Fibroblast of the aortic adventitia (primary cell): Measurements from ENCODE around the gene CPT1A. TPM values are rescaled to one million over a fixed set of nuclear protein-coding genes. Genes with fewer than 3 reads are reported as not detected.
A peak's percentile ranks its signal among the peaks of the same experiment; 100 is the strongest.

Experiments used
- DNase-seq: peaks from one replicate; pipeline ENCODE4 v3.0.0-alpha.2; 2010; ENCODE audit warnings: low read depth
- H3K4me3 ChIP-seq: 2 replicates; pipeline ENCODE4 v1.5.1; 2011; ENCODE audit warnings: low read depth, mild to moderate bottlenecking, control low read depth, low read length, moderate library complexity
- total RNA-seq: library from RNA; depleted of rRNA; stranded (reverse); fragments of >200 nt; gene quantifications from 2 replicates; pipeline ENCODE4 v1.2.3, GENCODE V29; 2012; ENCODE audit warnings: low replicate concordance
- TF ChIP-seq, protein P1 (sequence below): IDR thresholded peaks from 2 replicates; pipeline ENCODE4 v1.5.1; 2011; ENCODE audit warnings: mild to moderate bottlenecking, low read length, control low read depth, inconsistent platforms; ENCODE audit not compliant: insufficient read depth

Gene CPT1A
- total RNA-seq, 1 donor: 45.6 TPM

- no peak overlapping the region for H3K4me3 ChIP-seq
- no peak for DNase-seq
- TF ChIP-seq, protein P1, sequence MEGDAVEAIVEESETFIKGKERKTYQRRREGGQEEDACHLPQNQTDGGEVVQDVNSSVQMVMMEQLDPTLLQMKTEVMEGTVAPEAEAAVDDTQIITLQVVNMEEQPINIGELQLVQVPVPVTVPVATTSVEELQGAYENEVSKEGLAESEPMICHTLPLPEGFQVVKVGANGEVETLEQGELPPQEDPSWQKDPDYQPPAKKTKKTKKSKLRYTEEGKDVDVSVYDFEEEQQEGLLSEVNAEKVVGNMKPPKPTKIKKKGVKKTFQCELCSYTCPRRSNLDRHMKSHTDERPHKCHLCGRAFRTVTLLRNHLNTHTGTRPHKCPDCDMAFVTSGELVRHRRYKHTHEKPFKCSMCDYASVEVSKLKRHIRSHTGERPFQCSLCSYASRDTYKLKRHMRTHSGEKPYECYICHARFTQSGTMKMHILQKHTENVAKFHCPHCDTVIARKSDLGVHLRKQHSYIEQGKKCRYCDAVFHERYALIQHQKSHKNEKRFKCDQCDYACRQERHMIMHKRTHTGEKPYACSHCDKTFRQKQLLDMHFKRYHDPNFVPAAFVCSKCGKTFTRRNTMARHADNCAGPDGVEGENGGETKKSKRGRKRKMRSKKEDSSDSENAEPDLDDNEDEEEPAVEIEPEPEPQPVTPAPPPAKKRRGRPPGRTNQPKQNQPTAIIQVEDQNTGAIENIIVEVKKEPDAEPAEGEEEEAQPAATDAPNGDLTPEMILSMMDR: no peak
Measured at GRCh38 chr11:68844376-68844775, 2.7 kb upstream of the CPT1A start.

GRCh38 chr11:68843703-68844312 is 2.1 kb upstream of the CPT1A start:
- TF ChIP-seq, protein P1: no peak
- no peak overlapping the region for H3K4me3 ChIP-seq

GRCh38 chr11:68843052-68843561 is 1.4 kb upstream of the CPT1A start:
- peak; percentile 39 for DNase-seq
- H3K4me3 ChIP-seq: peak overlapping the region; percentile 51
- TF ChIP-seq, protein P1: no peak

More at GRCh38 chr11:68843703-68844312, 2.1 kb upstream of the CPT1A start:
- DNase-seq: no peak

GRCh38 chr11:68842427-68843051 is 823 bp upstream of the CPT1A start:
- peak overlapping the region; percentile 71 for H3K4me3 ChIP-seq
- TF ChIP-seq, protein P1: no peak
- no peak for DNase-seq

- H3K4me3 ChIP-seq: peak overlapping the region; percentile 83
- DNase-seq: peak; percentile 63
- TF ChIP-seq, protein P1: no peak
Measured at GRCh38 chr11:68840661-68841653, 759 bp downstream of the CPT1A start.

DNA sequence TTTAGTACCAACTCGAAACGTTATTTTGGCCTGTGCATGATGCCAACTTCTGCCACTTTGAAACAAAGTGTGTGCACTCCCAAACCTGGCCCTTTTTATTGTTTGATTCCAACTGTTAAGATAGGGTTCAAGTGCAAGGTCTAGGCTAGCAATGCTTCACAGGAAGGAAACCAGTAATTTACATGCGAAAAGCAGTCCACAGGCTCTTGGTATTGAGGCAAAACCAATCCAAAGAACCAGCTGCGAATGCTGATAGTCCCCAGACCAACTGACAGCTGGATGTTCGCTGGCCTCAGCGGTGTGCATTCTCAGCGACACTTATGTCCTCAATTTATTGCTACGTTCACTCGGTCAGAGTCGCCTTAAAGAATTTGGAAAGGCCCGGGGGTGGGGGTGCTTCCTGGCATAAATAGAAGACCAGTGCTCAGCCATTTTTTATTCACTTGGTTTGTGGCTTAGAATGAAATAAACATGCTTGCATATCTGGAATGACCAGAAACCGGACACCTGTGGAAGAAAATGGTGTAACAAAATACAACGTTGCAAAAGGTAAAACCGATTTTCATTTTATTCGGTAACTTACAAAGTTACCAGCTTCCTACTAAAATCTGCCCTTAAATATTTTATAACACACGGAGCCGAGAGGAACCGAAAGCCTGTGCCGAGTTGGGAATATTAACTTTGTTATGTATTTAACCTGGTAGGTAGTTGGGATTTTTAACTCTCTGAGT is 1.6 kb downstream of the CPT1A start:
- H3K4me3 ChIP-seq: peak overlapping the region; percentile 83
- TF ChIP-seq, protein P1: no peak
- DNase-seq: peak; percentile 42
